ENCODE results near the gene PHETA1.

The PHETA1 gene

GRCh38 chr12:111417290-111417689, 48.4 kb upstream of the PHETA1 start:
- no peaks in the 10 kb centered on the region for H3F3A ChIP-seq (ENCODE audit: control insufficient read depth, insufficient read depth)
- no peaks in the 10 kb centered on the region for H3K27me3 ChIP-seq (ENCODE audit: control insufficient read depth, low read length)
- H3K4me1 ChIP-seq (ENCODE audit: control insufficient read depth, low read length), result peaks cover 1% of the 10 kb centered on the region
- no peaks in the 10 kb centered on the region for H3K9me2 ChIP-seq (replicated peaks; ENCODE audit: control insufficient read depth, low read length)
- H3K79me2 ChIP-seq (ENCODE audit: control insufficient read depth, low read length), result peaks cover 49% of the 10 kb centered on the region
- H3K27ac ChIP-seq (ENCODE audit: low read depth, low read length), result no peak overlapping the region
- H3K36me3 ChIP-seq (ENCODE audit: control insufficient read depth, low read length), result peaks cover 19% of the 10 kb centered on the region
- no peak for TF ChIP-seq EZH2phosphoT487 (IDR thresholded peaks at IDR 0.05; ENCODE audit: borderline replicate concordance, low read length)
- TF ChIP-seq, protein P1, sequence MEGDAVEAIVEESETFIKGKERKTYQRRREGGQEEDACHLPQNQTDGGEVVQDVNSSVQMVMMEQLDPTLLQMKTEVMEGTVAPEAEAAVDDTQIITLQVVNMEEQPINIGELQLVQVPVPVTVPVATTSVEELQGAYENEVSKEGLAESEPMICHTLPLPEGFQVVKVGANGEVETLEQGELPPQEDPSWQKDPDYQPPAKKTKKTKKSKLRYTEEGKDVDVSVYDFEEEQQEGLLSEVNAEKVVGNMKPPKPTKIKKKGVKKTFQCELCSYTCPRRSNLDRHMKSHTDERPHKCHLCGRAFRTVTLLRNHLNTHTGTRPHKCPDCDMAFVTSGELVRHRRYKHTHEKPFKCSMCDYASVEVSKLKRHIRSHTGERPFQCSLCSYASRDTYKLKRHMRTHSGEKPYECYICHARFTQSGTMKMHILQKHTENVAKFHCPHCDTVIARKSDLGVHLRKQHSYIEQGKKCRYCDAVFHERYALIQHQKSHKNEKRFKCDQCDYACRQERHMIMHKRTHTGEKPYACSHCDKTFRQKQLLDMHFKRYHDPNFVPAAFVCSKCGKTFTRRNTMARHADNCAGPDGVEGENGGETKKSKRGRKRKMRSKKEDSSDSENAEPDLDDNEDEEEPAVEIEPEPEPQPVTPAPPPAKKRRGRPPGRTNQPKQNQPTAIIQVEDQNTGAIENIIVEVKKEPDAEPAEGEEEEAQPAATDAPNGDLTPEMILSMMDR (IDR thresholded peaks at IDR 0.05; ENCODE audit: low read depth, low read length, poor library complexity, severe bottlenecking), result no peak
- H3K9me3 ChIP-seq (ENCODE audit: control insufficient read depth, insufficient read depth, low read length), result no peaks in the 10 kb centered on the region
- no peak overlapping the region for H3K4me3 ChIP-seq (ENCODE audit: low read length)
- H3K4me2 ChIP-seq (ENCODE audit: low read length), result no peak overlapping the region
- H4K20me1 ChIP-seq (ENCODE audit: control insufficient read depth, insufficient read depth, low read depth, low read length), result peaks cover 14% of the 10 kb centered on the region; the same call in 1 of the 2 replicates

- no peaks in the 10 kb centered on the region for H3F3A ChIP-seq (ENCODE audit: control insufficient read depth, insufficient read depth)
- H3K4me1 ChIP-seq (ENCODE audit: control insufficient read depth, low read length), result peaks cover 26% of the 10 kb centered on the region
- no peak overlapping the region for H3K27ac ChIP-seq (ENCODE audit: low read depth, low read length)
- no peaks in the 10 kb centered on the region for H3K9me3 ChIP-seq (ENCODE audit: control insufficient read depth, insufficient read depth, low read length)
- no peak overlapping the region for H3K4me3 ChIP-seq (ENCODE audit: low read length)
- H3K9me2 ChIP-seq (replicated peaks; ENCODE audit: control insufficient read depth, low read length), result no peaks in the 10 kb centered on the region
- no peak overlapping the region for H3K4me2 ChIP-seq (ENCODE audit: low read length)
- peaks cover 72% of the 10 kb centered on the region for H3K79me2 ChIP-seq (ENCODE audit: control insufficient read depth, low read length)
- TF ChIP-seq EZH2phosphoT487 (IDR thresholded peaks at IDR 0.05; ENCODE audit: borderline replicate concordance, low read length), result no peak
- TF ChIP-seq, protein P1 (IDR thresholded peaks at IDR 0.05; ENCODE audit: low read depth, low read length, poor library complexity, severe bottlenecking), result no peak
- peaks cover 4% of the 10 kb centered on the region for H3K36me3 ChIP-seq (ENCODE audit: control insufficient read depth, low read length)
- no peaks in the 10 kb centered on the region for H3K27me3 ChIP-seq (ENCODE audit: control insufficient read depth, low read length)
- peaks cover 22% of the 10 kb centered on the region for H4K20me1 ChIP-seq (ENCODE audit: control insufficient read depth, insufficient read depth, low read depth, low read length)
These were observed 45.9 kb upstream of the PHETA1 start for GRCh38 chr12:111414711-111415252.

DNA sequence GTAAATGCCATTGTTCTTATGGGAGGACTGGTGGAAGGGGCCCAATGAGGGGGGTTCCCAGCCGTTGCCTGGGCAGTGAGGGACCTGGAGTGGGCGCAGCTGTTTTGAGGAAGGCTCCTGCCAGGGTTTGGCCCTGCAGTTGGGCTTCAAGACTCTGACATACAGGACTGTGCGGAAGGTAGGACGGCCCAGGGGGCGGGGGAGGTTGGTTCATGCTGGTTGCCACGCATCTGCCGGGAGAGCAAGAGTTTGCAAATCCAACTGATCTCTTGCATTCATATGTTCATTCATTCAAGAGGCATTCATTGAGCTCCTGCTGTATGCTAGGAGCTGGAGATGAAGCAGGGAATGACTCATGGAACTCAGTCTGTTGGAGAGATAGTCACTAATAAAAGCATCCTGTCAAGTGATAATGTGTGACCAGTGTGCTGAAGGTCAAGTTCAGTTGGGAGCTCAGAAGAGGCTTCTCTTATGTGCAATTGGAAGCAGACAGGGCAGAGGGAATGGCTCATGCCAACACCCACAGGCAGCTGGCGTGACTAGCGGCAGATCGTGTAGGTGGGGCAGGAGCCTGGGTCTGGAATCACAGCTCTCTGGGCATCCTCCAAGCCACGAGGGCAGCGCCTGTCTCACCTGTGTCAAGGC, 44.7 kb upstream of the PHETA1 start:
- no peaks in the 10 kb centered on the region for H3K9me2 ChIP-seq (replicated peaks; ENCODE audit: control insufficient read depth, low read length)
- no peaks in the 10 kb centered on the region for H3K27me3 ChIP-seq (ENCODE audit: control insufficient read depth, low read length)
- 0 out of 2 replicates have a peak, but pooled peaks cover 2% of the 10 kb centered on the region for H3K36me3 ChIP-seq (ENCODE audit: control insufficient read depth, low read length)
- H3F3A ChIP-seq (ENCODE audit: control insufficient read depth, insufficient read depth), result no peaks in the 10 kb centered on the region
- no peak for TF ChIP-seq EZH2phosphoT487 (IDR thresholded peaks at IDR 0.05; ENCODE audit: borderline replicate concordance, low read length)
- TF ChIP-seq, protein P1 (IDR thresholded peaks at IDR 0.05; ENCODE audit: low read depth, low read length, poor library complexity, severe bottlenecking), result no peak
- no peak overlapping the region for H3K4me3 ChIP-seq (ENCODE audit: low read length)
- H3K4me2 ChIP-seq (ENCODE audit: low read length), result no peak overlapping the region
- peaks cover 39% of the 10 kb centered on the region for H3K4me1 ChIP-seq (ENCODE audit: control insufficient read depth, low read length)
- H3K9me3 ChIP-seq (ENCODE audit: control insufficient read depth, insufficient read depth, low read length), result no peaks in the 10 kb centered on the region
- H3K27ac ChIP-seq (ENCODE audit: low read depth, low read length), result no peak overlapping the region
- H4K20me1 ChIP-seq (ENCODE audit: control insufficient read depth, insufficient read depth, low read depth, low read length), result peaks cover 31% of the 10 kb centered on the region
- H3K79me2 ChIP-seq (ENCODE audit: control insufficient read depth, low read length), result peaks cover 82% of the 10 kb centered on the region
